ENCODE results near the gene GINM1. TPM values are rescaled to one million over a fixed set of nuclear protein-coding genes. Genes with fewer than 3 reads are reported as not detected.
A peak's percentile ranks its signal among the peaks of the same experiment; 100 is the strongest.

Gene GINM1, protein sequence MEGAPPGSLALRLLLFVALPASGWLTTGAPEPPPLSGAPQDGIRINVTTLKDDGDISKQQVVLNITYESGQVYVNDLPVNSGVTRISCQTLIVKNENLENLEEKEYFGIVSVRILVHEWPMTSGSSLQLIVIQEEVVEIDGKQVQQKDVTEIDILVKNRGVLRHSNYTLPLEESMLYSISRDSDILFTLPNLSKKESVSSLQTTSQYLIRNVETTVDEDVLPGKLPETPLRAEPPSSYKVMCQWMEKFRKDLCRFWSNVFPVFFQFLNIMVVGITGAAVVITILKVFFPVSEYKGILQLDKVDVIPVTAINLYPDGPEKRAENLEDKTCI
- total RNA-seq: 35.3 and 38.0 TPM in 2 replicates

DNA sequence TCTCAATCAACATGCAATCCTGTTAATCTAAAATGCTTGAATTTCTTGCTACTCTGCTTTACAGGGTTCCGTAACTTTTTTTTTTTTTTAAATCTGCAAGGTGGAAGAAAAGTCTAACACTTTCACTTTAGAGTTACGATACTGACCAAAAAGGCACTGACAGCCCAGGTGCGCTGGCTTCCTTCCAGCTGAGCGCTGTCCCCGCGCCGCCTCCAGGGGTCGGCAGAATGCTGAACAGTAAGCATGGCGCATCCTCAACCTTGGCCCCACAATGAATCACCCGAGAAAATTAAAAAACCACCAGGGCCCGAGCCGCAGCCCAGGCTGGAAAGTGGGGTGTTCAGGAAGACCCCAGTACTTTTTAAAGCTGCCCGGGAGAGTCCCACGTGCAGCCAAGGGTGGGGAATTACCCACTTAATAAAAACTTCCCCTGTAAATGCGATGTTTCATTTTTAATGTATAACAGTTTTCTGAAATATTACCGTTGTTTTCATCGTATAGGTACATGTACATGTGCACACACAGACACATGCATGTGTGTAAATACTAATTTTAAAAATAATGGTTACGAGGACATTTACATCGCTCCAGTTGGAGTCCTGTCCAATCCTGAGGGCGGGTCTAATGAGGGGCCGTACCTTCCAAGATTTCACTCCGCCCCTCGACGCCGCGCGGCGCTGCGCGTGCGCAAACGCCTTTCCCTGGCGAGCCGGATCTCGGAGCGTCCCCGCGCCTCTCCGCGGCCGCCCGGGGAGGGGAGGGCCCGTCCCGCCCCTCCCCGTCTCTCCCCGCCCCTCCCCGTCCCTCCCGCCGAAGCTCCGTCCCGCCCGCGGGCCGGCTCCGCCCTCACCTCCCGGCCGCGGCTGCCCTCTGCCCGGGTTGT is at the start of gene GINM1:
TSS of gene GINM1 (plus strand) at position 849 of the 883 bp plus-strand sequence. CDS start 40 bp downstream, outside the sequence.
- peak; percentile 36 for DNase-seq (ENCODE audit: low read depth)
- peak; percentile 71 for TF ChIP-seq CTCF (conservative IDR thresholded peaks at IDR 0.05; ENCODE audit: low read depth, low read length)

GRCh38 chr6:149529650-149530049 is 36.5 kb upstream of the GINM1 start:
- DNase-seq (ENCODE audit: low read depth): no peak
- no peak for TF ChIP-seq CTCF (conservative IDR thresholded peaks at IDR 0.05; ENCODE audit: low read depth, low read length)
- H3K4me3 ChIP-seq (ENCODE audit: low read depth, low read length): no peak overlapping the region

More for the DNA sequence above, at the start of gene GINM1:
- peak within 1 kb of the TSS; percentile 96 for H3K4me3 ChIP-seq (ENCODE audit: low read depth, low read length)

DNA sequence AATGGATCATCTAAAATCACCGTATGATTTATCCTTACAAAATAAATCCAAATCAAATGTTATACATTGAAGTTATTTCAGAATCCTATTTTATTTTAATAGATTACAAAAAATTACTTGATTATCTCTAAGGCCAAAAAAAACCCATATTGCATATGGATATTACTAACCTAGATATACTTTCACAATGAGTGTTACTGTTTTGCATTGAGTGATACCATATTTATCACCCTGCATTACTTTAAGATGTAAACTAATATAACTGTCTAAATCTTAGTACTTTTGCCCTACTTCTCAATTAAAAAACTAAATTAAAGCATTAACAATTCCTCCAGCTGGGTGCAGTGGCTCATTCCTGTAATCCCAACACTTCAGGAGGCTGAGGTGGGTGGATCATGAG is 31.4 kb upstream of the GINM1 start:
- H3K4me3 ChIP-seq (ENCODE audit: low read depth, low read length): no peak overlapping the region
- no peak for TF ChIP-seq CTCF (conservative IDR thresholded peaks at IDR 0.05; ENCODE audit: low read depth, low read length)
- DNase-seq (ENCODE audit: low read depth): no peak

GRCh38 chr6:149541139-149541538 is 25.0 kb upstream of the GINM1 start:
- DNase-seq (ENCODE audit: low read depth): no peak
- H3K4me3 ChIP-seq (ENCODE audit: low read depth, low read length): no peak overlapping the region
- no peak for TF ChIP-seq CTCF (conservative IDR thresholded peaks at IDR 0.05; ENCODE audit: low read depth, low read length)

DNA sequence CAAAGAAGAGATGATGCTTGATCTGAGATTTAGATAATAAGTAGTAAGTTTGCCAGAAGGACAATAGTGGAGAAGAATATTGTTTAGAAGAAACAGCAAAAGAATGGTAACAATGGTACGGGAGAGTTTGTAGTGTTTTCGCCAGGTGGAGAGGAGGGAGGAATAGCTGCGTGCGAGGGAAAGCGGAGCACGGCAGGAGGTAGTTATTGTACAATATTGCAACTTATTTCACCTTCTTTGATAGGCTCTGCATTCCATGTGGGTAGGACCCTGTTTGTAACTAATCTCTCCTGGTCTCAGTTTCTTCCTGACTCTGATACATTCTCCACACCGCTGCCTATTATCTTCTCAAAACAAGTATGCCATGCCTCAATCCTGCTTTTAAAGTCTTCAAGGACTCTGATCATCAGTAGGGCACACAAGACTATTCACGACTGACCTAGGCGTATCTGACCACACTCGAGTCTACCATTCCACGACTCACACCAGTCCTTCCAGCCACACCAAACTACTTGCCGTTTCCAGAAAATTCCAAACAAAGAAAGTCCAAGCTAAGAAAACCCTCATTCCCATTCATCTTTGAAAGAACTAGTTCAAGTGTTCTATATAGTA is 21.4 kb upstream of the GINM1 start:
- peak overlapping the region; percentile 86 for H3K4me3 ChIP-seq (ENCODE audit: low read depth, low read length)
- no peak for DNase-seq (ENCODE audit: low read depth)
- no peak for TF ChIP-seq CTCF (conservative IDR thresholded peaks at IDR 0.05; ENCODE audit: low read depth, low read length)

GRCh38 chr6:149545258-149545753 is 20.9 kb upstream of the GINM1 start:
- DNase-seq (ENCODE audit: low read depth): peak; percentile 18
- TF ChIP-seq CTCF (conservative IDR thresholded peaks at IDR 0.05; ENCODE audit: low read depth, low read length): no peak
- H3K4me3 ChIP-seq (ENCODE audit: low read depth, low read length): peak overlapping the region; percentile 86
